Liver (tissue), 3 donors: Measurements from ENCODE around the gene MVB12B.

Experiments used
- GABPA ChIP-seq, 2 donors: IDR thresholded peaks in 1 of 2; conservative IDR thresholded peaks in 1 of 2; 2 replicates each; pipeline ENCODE4 v1.6.1; 2016; ENCODE audit warnings: antibody characterized with exemption in 2 of 2, mild to moderate bottlenecking in 1 of 2, moderate library complexity in 1 of 2
- RAD21 ChIP-seq, 2 donors: IDR thresholded peaks; 2 replicates each; pipeline ENCODE4 v1.6.1; 2016; ENCODE audit warnings: antibody characterized with exemption in 2 of 2, mild to moderate bottlenecking in 2 of 2
- TAF1 ChIP-seq: conservative IDR thresholded peaks from 2 replicates; pipeline ENCODE4 v1.6.1; 2016; ENCODE audit warnings: antibody characterized with exemption, mild to moderate bottlenecking
- TF ChIP-seq, protein P1 (sequence below): fragments of 150-350 bp; IDR thresholded peaks from 2 replicates; pipeline ENCODE4 v1.5.1; 2017; ENCODE audit warnings: improper control_type of control experiment, low read depth, low read length; ENCODE audit not compliant: missing input control
- TF ChIP-seq, protein P2 (sequence below): IDR thresholded peaks from 2 replicates; pipeline ENCODE4 v1.6.1; 2016; ENCODE audit warnings: antibody characterized with exemption
- donor health status: healthy.
- donor health status: healthy.

DNA sequence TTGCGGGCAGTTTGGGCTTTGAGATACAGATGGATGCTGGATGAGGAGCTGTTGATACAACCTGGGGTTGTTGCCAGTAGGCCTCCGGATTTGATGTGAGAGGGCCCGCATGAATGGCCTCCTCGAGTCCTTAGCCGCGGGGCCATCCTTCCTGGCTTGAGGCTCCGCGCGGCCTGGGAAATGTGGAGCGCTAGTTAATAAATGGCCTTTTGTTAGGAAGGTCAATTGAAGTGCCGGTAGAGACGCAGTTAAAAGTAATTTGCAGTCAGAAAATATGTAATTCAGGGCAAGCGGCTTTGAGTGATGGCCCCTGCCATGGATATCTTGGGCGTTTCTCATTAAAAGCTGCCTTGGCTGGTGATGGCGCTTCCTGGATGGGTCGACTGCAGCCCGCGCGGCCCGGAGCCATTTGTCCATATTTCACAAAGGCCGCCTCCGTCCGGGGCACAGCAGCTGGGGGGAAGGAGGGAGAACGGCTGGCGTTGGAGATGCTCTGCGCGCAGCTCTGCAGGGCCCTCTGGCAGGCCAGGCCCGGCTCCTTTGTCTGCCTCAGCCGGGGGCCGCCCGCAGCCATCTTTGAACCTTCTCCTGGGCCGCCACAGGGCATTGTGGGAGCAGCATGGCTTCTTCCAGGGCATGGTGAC is 11.2 kb downstream of the MVB12B start:
- TF ChIP-seq RAD21 (IDR thresholded peaks at IDR 0.05) (no peak), GABPA (IDR thresholded peaks at IDR 0.05 in 1 of 2, conservative IDR thresholded peaks at IDR 0.05 in 1 of 2) (no peak), TAF1 (no peak)
- TF ChIP-seq, protein P1, sequence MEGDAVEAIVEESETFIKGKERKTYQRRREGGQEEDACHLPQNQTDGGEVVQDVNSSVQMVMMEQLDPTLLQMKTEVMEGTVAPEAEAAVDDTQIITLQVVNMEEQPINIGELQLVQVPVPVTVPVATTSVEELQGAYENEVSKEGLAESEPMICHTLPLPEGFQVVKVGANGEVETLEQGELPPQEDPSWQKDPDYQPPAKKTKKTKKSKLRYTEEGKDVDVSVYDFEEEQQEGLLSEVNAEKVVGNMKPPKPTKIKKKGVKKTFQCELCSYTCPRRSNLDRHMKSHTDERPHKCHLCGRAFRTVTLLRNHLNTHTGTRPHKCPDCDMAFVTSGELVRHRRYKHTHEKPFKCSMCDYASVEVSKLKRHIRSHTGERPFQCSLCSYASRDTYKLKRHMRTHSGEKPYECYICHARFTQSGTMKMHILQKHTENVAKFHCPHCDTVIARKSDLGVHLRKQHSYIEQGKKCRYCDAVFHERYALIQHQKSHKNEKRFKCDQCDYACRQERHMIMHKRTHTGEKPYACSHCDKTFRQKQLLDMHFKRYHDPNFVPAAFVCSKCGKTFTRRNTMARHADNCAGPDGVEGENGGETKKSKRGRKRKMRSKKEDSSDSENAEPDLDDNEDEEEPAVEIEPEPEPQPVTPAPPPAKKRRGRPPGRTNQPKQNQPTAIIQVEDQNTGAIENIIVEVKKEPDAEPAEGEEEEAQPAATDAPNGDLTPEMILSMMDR = no peak
- TF ChIP-seq, protein P2, sequence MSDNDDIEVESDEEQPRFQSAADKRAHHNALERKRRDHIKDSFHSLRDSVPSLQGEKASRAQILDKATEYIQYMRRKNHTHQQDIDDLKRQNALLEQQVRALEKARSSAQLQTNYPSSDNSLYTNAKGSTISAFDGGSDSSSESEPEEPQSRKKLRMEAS = no peak
